SK-N-MC (cell line): ENCODE data around the gene BSN.

Experiments
- DNase-seq: peaks from one replicate; pipeline ENCODE4 v3.0.0-alpha.2; 2011; ENCODE audit warnings: low read depth, low spot score
- H3K27ac ChIP-seq: fragments of 200-600 bp; sonication (generic); 2 replicates; pipeline ENCODE4 v1.5.1; 2016; ENCODE audit warnings: mixed run types
- H3K36me3 ChIP-seq: fragments of 200-600 bp; sonication (generic); 2 replicates; pipeline ENCODE4 v1.6.1; 2017; ENCODE audit warnings: antibody characterized with exemption, low read length, mixed read lengths; ENCODE audit not compliant: insufficient read depth
- H3K4me3 ChIP-seq: fragments of 200-600 bp; sonication (generic); 2 replicates; pipeline ENCODE4 v1.5.1; 2016
- H3K9ac ChIP-seq: fragments of 200-600 bp; sonication (generic); 2 replicates; pipeline ENCODE4 v1.8.0; 2017; ENCODE audit warnings: mixed run types, mixed read lengths; ENCODE audit not compliant: insufficient read length
- H3K9me3 ChIP-seq: fragments of 200-600 bp; sonication (generic); 2 replicates; pipeline ENCODE4 v1.6.1; 2017; ENCODE audit warnings: low read depth, mild to moderate bottlenecking, antibody characterized with exemption, low read length, moderate library complexity, mixed read lengths
- EZH2 ChIP-seq: fragments of 200-600 bp; sonication (generic); IDR thresholded peaks from one replicate; pipeline ENCODE4 v1.6.1; 2017; ENCODE audit warnings: antibody characterized with exemption
- FOXP2 ChIP-seq: optimal IDR thresholded peaks from 2 replicates; pipeline ENCODE3; 2011; ENCODE audit warnings: mild to moderate bottlenecking, moderate library complexity; ENCODE audit not compliant: insufficient read depth; ENCODE audit errors: extremely low read length, control extremely low read depth
- POLR2AphosphoS5 ChIP-seq: IDR thresholded peaks from 2 replicates; pipeline ENCODE4 v1.6.1; 2012; ENCODE audit warnings: mild to moderate bottlenecking, low read depth, low read length, borderline replicate concordance

BSN gene

DNA sequence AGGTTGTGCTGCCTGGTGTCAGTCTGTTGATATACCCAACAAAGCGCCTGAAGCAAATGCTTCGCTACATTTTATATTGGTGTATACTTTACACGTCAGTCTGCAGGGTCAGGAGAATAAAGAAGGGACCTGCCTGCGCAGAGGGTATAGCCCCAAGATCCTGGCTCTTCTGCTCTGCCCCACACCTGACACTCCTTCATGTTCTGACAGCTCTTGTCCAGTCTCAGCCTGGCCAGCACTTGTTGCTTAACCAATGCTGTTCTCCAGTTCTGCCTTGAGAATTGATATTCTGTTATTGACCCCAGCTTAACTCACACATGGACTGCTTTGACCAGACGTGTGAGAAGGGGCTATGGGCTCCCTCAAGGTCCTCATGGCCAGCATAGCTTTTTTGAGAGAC lies 35.8 kb upstream of the BSN start:
- DNase-seq: no peak
- H3K9me3 ChIP-seq: no peaks in the 10 kb centered on the region
- H3K36me3 ChIP-seq: no peaks in the 10 kb centered on the region; the same call in 1 of the 2 replicates
- H3K4me3 ChIP-seq: no peak overlapping the region
- TF ChIP-seq EZH2 (no peak), POLR2AphosphoS5 (no peak), FOXP2 (no peak)
- no peak overlapping the region for H3K9ac ChIP-seq
- H3K27ac ChIP-seq: no peak overlapping the region

DNA sequence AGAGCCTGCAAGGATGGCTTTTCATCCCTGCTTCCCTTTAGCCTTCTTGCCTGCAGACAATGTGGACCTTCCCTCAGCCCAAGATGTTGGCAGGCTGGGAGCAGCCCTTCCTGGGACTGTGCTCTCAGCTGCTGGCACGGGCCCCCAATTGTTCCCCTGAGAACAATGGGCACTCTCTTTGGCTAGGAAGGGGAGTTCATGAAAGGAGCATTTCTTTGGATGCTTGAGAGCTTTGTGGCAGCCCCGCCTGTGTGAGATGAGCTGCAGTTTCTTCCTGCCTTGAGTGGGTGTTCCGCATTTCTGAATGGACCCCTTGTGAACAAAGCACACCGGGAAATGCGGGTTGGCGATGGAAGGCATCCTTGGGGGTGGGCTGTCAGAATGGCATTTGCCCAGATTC lies 35.0 kb upstream of the BSN start:
- no peaks in the 10 kb centered on the region for H3K9me3 ChIP-seq
- no peak overlapping the region for H3K27ac ChIP-seq
- H3K9ac ChIP-seq: no peak overlapping the region
- no peak for DNase-seq
- no peak for TF ChIP-seq FOXP2
- no peak for TF ChIP-seq EZH2
- TF ChIP-seq POLR2AphosphoS5: no peak
- H3K4me3 ChIP-seq: no peak overlapping the region
- H3K36me3 ChIP-seq: no peaks in the 10 kb centered on the region

GRCh38 chr3:49519916-49520385 lies 34.3 kb upstream of the BSN start:
- Histone ChIP-seq H3K9me3 (no peaks in the 10 kb centered on the region), H3K9ac (no peak overlapping the region), H3K36me3 (no peaks in the 10 kb centered on the region), H3K4me3 (no peak overlapping the region), H3K27ac (no peak overlapping the region)
- no peak for DNase-seq
- TF ChIP-seq POLR2AphosphoS5 (no peak), FOXP2 (no peak), EZH2 (no peak)

GRCh38 chr3:49523756-49524747 lies 30.2 kb upstream of the BSN start:
- no peak overlapping the region for H3K9ac ChIP-seq
- no peak overlapping the region for H3K4me3 ChIP-seq
- H3K9me3 ChIP-seq: no peaks in the 10 kb centered on the region
- no peak for DNase-seq
- TF ChIP-seq EZH2 (no peak), FOXP2 (no peak), POLR2AphosphoS5 (no peak)
- H3K27ac ChIP-seq: no peak overlapping the region
- no peaks in the 10 kb centered on the region for H3K36me3 ChIP-seq

DNA sequence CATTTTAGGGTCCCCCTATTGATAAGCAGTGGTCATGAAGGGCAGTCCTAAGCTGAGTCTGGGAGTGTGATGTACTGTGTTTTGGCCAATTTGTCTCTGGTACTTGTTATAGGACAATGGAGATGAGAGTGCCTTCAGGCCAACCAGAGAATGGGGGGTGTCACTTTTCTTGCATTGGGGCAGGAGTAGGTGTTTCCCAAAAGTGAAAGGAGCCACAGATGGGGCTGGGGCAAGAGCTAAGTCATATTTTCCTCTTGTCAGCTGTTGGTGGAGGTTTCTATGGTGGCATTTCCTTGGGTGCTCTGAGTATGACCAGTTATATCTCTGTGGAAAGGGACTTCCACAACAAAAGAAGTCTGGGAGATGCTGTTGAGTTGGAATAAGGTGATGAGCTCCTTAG lies 24.7 kb upstream of the BSN start:
- Histone ChIP-seq H3K9ac (no peak overlapping the region), H3K4me3 (no peak overlapping the region), H3K36me3 (no peaks in the 10 kb centered on the region; the same call in 1 of the 2 replicates), H3K27ac (no peak overlapping the region), H3K9me3 (no peaks in the 10 kb centered on the region)
- DNase-seq: no peak
- TF ChIP-seq EZH2 (no peak), POLR2AphosphoS5 (no peak), FOXP2 (no peak)

DNA sequence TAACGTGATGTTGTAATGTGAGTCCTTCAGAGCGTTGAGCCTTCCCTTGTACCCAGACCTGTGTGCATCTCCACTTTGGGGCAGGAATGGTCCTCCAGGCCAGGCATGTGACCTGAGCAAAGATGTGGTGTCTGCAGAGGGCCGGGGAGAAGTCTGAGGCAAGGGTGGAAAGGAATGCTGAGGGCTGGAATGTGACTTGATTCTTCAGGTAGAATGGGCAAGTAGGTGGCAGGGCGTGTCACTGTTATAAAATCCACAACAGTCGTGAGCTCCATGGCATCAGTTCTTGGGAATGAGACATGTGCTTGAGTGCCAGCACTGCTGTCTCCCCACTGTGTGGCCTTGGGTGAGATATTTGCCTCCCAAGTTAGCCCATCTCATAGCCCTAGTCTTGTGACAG lies 24.0 kb upstream of the BSN start:
- TF ChIP-seq POLR2AphosphoS5: no peak
- no peak for TF ChIP-seq EZH2
- TF ChIP-seq FOXP2: no peak
- Histone ChIP-seq H3K36me3 (no peaks in the 10 kb centered on the region; the same call in 1 of the 2 replicates), H3K9ac (no peak overlapping the region), H3K4me3 (no peak overlapping the region), H3K9me3 (no peaks in the 10 kb centered on the region), H3K27ac (no peak overlapping the region)
- DNase-seq: no peak

- H3K4me3 ChIP-seq: no peak overlapping the region
- TF ChIP-seq FOXP2 (no peak), POLR2AphosphoS5 (no peak), EZH2 (no peak)
- H3K9ac ChIP-seq: no peak overlapping the region
- no peak overlapping the region for H3K27ac ChIP-seq
- no peaks in the 10 kb centered on the region; the same call in 1 of the 2 replicates for H3K36me3 ChIP-seq
- no peak for DNase-seq
- H3K9me3 ChIP-seq: no peaks in the 10 kb centered on the region
These were observed 23.6 kb upstream of the BSN start for GRCh38 chr3:49530701-49531100.

DNA sequence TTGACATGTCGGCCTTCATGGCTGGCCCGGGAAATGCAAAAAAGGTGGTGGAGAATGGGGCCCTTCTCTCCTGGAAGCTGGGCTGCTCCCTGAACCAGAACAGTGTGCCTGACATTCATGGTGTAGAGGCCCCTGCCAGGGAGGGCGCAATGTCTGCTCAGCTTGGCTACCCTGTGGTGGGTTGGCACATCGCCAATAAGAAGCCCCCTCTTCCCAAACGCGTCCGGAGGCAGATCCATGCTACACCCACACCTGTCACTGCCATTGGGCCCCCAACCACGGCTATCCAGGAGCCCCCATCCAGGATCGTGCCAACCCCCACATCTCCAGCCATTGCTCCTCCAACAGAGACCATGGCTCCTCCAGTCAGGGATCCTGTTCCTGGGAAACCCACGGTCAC lies 23.1 kb upstream of the BSN start:
- H3K27ac ChIP-seq: no peak overlapping the region
- TF ChIP-seq FOXP2 (no peak), EZH2 (no peak), POLR2AphosphoS5 (no peak)
- H3K4me3 ChIP-seq: no peak overlapping the region
- H3K9ac ChIP-seq: no peak overlapping the region
- no peak for DNase-seq
- H3K36me3 ChIP-seq: no peaks in the 10 kb centered on the region; the same call in 1 of the 2 replicates
- no peaks in the 10 kb centered on the region for H3K9me3 ChIP-seq
